Ishikawa (cell line): Measurements from ENCODE around the gene AMZ2.

Experiments
- CEBPB ChIP-seq: IDR thresholded peaks from 2 replicates; pipeline ENCODE4 v1.6.1; 2012
- CREB1 ChIP-seq: IDR thresholded peaks from 2 replicates; pipeline ENCODE4 v1.6.1; 2012; ENCODE audit warnings: low read depth
- EGR1 ChIP-seq: IDR thresholded peaks from 2 replicates; pipeline ENCODE4 v1.6.1; 2012
- EP300 ChIP-seq: IDR thresholded peaks from 2 replicates; pipeline ENCODE4 v1.6.1; 2012; ENCODE audit warnings: borderline replicate concordance
- FOXM1 ChIP-seq: IDR thresholded peaks from 2 replicates; pipeline ENCODE4 v1.6.1; 2012; ENCODE audit warnings: low read depth, borderline replicate concordance
- MAX ChIP-seq: IDR thresholded peaks from 2 replicates; pipeline ENCODE4 v1.6.1; 2012
- RAD21 ChIP-seq: IDR thresholded peaks from 2 replicates; pipeline ENCODE4 v1.6.1; 2012; ENCODE audit warnings: low read depth
- REST ChIP-seq: IDR thresholded peaks from 2 replicates; pipeline ENCODE4 v1.6.1; 2012; ENCODE audit warnings: low read depth, mild to moderate bottlenecking
- TAF1 ChIP-seq: IDR thresholded peaks from 2 replicates; pipeline ENCODE4 v1.6.1; 2012; ENCODE audit warnings: low read depth, mild to moderate bottlenecking
- TEAD4 ChIP-seq: IDR thresholded peaks from 2 replicates; pipeline ENCODE4 v1.6.1; 2012
- USF1 ChIP-seq: IDR thresholded peaks from 2 replicates; pipeline ENCODE4 v1.6.1; 2012
- YY1 ChIP-seq: IDR thresholded peaks from 2 replicates; pipeline ENCODE4 v1.6.1; 2012; ENCODE audit warnings: low read depth

The AMZ2 gene

GRCh38 chr17:68204736-68205135 lies 43.1 kb upstream of the AMZ2 start:
- TF ChIP-seq FOXM1 (no peak), TAF1 (no peak), YY1 (no peak), MAX (no peak), EGR1 (no peak), CEBPB (no peak), REST (no peak), EP300 (no peak), CREB1 (no peak)

- peak; percentile 54; the same call in 1 of the 2 replicates for TF ChIP-seq RAD21
- TF ChIP-seq EGR1, result peak; percentile 78; the same call in 1 of the 2 replicates
- no peak for TF ChIP-seq EP300
- TF ChIP-seq TAF1, result peak; percentile 53; the same call in 1 of the 2 replicates
- peak; percentile 94 for TF ChIP-seq USF1
- peak; percentile 74 for TF ChIP-seq MAX
- peak; percentile 72; the same call in 1 of the 2 replicates for TF ChIP-seq YY1
- peak; percentile 49; the same call in 1 of the 2 replicates for TF ChIP-seq TEAD4
- no peak for TF ChIP-seq REST
- no peak for TF ChIP-seq CEBPB
- TF ChIP-seq CREB1, result no peak
Measured at GRCh38 chr17:68205251-68205807, 42.5 kb upstream of the AMZ2 start.

GRCh38 chr17:68205808-68206720 lies 41.8 kb upstream of the AMZ2 start:
- TF ChIP-seq EGR1 (no peak), MAX (peak; percentile 32; the same call in 1 of the 2 replicates)

GRCh38 chr17:68207651-68208253 lies 40.1 kb upstream of the AMZ2 start:
- TF ChIP-seq TAF1 (no peak), EGR1 (no peak), REST (no peak), CEBPB (no peak), USF1 (no peak)
